PC-9 (cell line): Measurements from ENCODE around the gene GRIN2A.

Source experiments
- EZH2 ChIP-seq: fragments of 200-600 bp; sonication (generic); IDR thresholded peaks from 2 replicates; pipeline ENCODE4 v1.8.0; 2017; ENCODE audit warnings: antibody characterized with exemption, low read depth
- TF ChIP-seq, protein P1 (sequence below): fragments of 200-600 bp; sonication (generic); conservative IDR thresholded peaks from 2 replicates; pipeline ENCODE4 v1.6.1; 2017; ENCODE audit warnings: mixed run types, antibody characterized with exemption, mild to moderate bottlenecking, moderate library complexity

- TF ChIP-seq, protein P1, sequence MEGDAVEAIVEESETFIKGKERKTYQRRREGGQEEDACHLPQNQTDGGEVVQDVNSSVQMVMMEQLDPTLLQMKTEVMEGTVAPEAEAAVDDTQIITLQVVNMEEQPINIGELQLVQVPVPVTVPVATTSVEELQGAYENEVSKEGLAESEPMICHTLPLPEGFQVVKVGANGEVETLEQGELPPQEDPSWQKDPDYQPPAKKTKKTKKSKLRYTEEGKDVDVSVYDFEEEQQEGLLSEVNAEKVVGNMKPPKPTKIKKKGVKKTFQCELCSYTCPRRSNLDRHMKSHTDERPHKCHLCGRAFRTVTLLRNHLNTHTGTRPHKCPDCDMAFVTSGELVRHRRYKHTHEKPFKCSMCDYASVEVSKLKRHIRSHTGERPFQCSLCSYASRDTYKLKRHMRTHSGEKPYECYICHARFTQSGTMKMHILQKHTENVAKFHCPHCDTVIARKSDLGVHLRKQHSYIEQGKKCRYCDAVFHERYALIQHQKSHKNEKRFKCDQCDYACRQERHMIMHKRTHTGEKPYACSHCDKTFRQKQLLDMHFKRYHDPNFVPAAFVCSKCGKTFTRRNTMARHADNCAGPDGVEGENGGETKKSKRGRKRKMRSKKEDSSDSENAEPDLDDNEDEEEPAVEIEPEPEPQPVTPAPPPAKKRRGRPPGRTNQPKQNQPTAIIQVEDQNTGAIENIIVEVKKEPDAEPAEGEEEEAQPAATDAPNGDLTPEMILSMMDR: no peak
- no peak for TF ChIP-seq EZH2
Measured at GRCh38 chr16:9864461-9864860, 317.8 kb downstream of the GRIN2A start.
